CD4-positive, alpha-beta T cell treated with Interleukin-2 at 100 ng/mL for 4 hours (primary cell): ENCODE data around the gene GPR78.

Experiments used
- DNase-seq: peaks from one replicate; pipeline ENCODE4 v3.0.0-alpha.2; 2020; ENCODE audit warnings: low spot score

The GPR78 gene

DNA sequence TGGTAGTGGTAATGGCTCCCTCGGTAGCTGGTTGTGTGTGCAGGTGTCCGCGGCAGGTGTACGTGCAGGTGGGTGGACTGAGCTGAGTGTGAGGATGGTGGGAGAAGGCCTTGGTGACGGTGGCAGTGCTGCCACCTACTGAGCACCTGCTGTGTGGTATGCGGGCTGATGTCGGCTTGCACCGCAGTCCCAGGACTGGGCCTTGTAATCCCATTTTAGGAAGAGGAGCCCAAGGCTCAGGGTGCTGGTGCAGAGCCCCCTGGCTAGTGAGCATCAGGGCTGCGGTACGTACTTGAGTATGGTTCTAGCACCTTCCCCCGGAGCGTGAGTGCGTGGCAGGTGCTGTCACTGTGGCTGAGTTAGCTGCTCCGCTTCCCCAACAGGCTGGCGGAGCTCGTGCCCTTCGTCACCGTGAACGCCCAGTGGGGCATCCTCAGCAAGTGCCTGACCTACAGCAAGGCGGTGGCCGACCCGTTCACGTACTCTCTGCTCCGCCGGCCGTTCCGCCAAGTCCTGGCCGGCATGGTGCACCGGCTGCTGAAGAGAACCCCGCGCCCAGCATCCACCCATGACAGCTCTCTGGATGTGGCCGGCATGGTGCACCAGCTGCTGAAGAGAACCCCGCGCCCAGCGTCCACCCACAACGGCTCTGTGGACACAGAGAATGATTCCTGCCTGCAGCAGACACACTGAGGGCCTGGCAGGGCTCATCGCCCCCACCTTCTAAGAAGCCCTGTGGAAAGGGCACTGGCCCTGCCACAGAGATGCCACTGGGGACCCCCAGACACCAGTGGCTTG, 6.7 kb downstream of the GPR78 start:
- no peak for DNase-seq

DNA sequence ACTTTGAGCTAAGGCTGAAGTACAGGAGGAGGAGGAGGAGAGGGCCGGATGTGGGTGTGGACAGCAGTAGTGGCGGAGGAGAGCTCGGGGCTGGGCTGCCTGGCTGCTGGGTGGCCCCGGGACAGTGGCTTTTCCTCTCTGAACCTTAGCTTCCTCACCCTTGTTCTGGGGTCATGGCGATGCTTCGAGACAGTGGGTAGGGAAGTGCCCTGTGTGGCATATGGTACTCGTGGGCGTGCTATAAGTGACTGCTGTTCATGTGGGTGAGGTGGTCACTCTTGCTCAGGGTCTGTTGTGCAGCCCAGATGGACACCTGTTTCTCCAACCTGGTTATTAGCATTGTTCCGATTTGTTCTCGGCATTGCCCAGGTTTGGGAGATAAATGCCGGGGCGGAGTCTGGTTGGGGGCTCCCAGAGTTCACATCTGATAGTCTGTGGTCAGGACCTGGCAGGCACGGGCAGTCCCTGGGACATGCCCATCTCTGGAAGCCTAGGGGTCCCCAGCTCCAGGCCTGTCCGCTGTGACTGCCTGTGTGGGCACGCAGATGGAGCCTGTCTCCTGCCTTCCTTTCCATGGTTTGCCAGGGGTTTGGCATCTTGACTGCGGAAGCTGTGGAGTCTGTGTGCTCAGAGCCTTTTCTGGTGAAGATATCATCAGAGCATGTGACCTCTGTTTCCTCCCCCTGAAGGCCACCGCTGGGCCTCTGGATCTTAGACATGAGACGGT, 7.4 kb downstream of the GPR78 start:
- DNase-seq: no peak

DNA sequence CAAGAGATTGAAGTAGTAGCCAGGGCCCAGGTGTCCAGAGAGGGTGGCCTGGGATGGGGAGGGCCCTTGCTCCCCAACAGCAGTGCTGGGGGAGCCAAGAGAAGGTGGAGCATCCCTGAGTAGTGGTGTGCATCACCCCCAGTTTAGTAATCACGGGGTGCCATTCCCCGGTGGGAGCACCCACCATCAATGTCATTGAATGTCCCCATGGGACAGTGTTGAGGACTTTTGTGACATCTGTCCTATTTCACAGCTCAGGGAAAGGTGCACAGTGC, 7.9 kb downstream of the GPR78 start:
- no peak for DNase-seq

DNA sequence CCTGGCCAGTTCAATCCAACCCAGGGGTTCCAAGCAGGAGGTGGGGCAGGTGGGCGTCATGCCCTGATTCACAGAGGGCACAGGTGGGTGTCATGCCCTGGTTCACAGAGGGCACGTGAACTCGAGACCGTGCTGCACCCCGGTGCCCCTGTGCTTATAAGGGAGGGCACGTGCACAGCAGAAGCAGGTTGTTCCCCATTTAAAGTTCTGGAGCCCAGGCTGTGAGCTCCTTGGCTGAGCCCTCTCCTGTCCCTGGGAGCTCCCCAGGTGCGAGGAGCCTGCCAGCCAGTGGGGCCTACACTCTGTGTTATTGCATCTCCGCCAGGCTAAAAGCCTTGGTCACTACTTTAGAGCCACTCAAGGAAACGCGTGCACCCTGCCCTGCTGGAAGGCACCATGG, 9.1 kb downstream of the GPR78 start:
- no peak for DNase-seq

DNA sequence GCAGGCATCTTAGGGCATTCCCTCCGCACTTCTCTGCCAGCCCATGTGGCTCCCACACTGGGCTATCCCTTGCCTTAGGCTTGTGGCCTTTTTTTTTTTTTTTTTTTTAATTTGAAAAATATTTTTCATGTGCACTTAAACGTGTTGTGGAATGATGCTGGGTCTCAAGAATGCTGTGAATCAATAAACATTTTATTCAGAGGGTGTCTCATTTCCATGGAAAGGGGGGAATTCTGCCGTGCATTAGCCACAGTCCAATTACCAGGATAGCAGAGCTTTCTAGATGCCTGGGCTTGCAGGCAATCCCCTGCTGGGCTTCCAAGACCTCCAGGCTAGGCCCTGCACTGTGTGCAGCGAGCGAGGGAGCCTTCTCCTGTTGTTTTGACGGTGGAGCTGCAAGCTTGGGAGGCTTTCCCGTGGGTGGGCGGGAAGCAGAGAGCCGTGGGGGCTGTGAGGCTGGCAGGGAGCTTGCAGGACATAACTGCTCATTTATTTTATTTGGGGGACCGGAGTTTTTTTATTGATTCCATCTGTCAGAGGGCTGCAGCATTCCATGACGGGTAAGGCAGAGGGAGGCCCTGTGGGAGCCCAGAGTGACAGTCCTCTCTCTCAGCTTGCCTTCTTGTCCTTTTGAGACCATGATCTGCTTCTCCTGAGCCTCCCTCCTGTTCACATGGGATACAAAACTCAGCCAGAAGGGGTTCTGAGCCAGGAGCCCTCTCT, 9.8 kb downstream of the GPR78 start:
- DNase-seq: no peak

DNA sequence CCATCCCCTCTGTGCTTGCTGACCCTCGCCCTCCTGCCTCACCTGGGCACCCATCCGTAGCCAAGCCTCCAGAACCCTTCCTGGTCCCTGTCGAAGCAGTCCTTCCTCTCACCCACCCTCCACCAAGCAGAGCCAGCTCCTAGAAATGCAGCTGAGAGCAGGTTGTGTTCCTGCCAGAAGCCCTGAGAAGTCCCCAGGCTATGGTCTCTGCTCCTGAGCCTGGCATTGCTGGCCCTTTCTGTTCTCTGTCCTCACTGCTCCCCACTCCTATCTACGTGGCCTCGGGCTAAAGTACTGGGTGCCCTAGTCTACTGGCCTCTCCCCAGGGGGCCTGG, 10.3 kb downstream of the GPR78 start:
- DNase-seq: no peak

DNA sequence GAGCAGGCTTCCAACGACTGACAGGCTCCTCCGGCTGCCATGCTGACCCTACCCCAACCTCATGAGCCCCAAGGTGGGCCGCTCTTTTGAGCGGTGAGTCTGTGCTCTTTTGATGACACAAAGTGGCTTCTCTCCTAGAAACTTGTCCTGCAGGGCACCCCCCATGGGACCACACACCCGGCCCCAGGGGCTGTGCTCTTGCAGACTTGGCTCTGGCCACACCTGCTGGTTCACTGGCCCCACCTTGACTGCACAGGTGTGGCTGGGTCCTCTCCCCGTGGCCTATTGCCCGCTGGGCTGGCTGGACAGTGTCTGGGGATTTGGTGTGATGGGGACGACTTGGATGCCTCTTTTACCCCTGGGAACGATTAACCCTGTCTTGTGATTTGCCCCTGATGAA, 10.9 kb downstream of the GPR78 start:
- no peak for DNase-seq

DNA sequence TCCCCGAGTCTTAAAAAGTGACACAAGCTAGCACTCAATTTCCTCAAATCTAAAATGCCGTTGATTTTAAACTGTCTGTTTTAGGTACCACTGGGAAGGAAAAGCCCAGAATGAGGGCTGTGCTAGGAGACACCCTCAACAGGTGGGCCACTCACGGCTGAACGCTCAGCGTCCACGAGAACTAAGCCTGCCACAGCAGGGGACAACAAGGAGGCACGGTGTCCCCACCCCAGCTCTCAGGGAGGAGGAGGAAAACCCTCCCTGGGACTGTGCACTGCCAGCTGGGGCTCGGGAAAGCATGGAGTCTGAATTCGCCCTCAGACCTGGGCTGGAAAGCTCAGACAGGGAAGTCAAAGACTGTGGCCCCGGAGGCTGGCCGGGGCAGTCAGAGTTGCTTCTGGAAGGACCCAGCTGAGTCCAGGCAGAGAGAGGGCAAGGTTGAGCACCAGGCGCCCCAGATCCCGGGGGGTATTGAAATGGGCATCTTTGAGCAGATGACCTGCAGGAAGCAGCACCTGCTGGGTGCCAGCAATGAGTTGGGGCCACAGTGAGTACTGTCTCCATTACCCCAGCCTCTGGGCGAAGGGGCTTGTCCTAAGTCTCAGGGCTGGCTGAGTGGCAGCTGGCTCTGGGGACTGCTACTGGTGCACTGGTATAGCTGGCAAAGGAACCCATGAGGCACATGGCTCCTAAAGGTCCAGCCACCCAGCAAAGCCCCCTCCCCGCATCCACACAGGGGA, 11.6 kb downstream of the GPR78 start:
- no peak for DNase-seq

DNA sequence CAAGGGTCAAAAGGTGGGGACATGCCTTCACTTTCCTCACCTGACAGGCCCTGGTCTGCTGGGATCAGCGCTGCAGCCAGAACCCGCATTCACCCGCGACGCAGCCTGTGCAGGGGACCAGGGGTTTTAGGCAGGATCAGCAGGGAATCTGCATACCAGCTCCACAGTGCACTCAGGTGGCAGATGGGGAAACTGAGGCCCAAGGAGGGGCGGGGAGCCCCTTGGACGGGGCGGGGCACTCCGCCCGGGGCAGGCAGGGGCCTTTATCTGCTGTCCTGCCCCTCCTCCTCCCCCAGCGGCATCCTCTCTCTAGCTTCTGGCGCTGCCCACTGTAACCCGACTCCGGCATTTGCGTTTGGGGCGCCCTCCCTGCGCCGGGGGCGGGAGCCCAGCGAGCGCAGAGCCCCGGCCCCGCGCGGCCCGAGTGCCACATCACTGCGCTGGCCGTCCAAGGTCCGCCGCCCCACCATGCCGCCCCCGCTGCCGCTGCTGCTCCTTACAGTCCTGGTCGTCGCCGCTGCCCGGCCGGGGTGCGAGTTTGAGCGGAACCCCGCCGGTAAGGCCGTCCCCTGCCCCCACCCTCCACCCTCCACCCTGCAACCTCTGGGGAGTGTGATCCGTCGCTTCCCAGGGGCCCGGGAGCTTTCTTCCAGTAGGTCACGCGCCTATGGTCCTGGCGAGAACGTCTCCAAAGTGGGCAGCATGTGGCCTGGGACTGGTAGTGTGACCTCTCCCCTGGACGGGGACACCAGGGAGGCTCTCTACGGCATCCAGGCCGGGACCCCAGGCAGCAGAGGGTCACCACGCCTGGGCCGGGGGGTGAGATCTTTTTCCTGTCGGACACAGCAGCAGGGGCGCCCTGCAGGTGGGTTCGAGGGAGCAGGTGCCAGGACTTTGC, 12.4 kb downstream of the GPR78 start, which contains the start of gene CPZ:
CPZ (plus strand) TSS at position 400 of the 898 bp plus-strand sequence; CDS start at position 469, 69 bp downstream.
- DNase-seq: no peak

DNA sequence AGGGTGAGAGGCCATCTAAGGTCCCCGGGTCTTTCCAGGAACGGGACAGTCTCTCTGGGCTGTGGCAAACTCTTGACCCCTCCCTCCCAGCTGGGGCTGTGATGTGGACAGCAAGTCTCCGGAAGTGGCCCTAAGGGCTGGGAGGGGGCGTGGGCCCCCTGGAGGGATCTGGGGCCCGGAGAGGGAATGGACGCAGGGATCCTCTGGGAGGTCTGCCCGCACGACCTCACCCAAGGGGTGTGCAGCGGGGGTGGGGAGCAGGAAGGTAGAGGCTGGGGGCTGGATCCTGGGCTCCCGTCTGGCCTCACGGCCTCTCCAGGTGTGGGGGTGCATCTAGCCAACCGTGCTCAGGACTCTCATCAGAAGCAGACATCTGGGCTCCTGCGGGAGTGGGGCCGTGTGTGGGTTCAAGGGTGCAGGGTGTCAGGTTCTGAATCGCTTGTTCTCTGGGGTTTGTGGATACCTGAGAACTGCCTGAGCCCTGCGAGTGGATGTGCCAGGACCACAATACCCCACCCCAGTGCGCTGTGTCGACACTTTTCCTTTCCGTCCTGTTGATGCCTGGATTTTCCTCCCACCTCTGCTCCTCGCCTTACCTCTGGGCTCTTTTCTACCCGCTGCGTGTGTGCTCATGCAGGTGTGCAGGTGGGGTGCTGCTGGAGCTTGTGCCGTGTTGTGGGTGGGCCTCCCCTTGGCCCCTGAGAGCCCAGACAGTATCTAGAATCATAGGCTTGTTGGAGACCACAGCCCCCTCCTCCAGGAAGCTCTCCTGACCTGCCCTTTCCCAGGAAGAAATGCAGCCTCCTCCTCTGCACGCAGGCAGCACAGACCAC, 13.3 kb downstream of the GPR78 start:
- DNase-seq: no peak

DNA sequence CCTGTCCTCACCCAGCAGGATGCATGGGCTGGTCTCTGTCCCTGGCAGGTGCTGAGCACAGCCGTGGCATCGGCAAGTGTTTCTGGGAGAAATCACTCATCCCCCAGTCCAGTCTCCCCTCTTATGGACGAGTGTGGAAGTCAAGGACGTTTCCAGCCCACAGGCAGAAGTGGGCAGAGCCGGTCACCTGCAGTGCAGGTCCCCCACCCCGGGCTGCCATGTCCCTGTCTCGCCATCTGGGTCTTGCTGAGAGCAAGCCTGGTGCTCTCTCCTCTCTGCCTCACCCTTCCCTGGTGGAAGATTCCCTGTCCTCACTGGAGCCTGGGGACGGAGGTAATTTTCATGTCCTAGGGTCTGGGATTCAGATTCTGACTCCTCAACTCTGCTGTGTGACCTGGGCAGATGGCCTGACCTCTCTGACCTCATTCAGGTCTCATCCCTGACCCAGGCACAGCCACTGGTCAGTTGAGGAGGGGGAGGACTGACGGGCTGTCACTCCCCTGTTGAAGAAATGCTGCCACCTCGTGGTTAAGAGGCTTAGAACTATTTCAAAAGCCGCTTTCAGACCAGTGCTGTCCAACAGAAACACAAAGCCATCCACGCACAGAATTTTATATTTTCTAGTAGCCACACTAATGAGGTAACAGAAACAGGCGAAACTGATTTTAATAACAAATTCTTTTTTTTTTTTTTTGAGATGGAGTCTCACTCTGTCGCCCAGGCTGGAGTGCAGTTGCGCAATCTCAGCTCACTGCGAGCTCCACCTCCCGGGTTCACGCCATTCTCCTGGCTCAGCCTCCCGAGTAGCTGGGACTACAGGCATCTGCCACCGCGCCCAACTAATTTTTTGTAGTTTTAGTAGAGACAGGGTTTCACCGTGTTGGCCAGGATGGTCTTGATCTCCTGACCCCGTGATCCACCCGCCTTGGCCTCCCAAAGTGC, 14.2 kb downstream of the GPR78 start:
- no peak for DNase-seq

DNA sequence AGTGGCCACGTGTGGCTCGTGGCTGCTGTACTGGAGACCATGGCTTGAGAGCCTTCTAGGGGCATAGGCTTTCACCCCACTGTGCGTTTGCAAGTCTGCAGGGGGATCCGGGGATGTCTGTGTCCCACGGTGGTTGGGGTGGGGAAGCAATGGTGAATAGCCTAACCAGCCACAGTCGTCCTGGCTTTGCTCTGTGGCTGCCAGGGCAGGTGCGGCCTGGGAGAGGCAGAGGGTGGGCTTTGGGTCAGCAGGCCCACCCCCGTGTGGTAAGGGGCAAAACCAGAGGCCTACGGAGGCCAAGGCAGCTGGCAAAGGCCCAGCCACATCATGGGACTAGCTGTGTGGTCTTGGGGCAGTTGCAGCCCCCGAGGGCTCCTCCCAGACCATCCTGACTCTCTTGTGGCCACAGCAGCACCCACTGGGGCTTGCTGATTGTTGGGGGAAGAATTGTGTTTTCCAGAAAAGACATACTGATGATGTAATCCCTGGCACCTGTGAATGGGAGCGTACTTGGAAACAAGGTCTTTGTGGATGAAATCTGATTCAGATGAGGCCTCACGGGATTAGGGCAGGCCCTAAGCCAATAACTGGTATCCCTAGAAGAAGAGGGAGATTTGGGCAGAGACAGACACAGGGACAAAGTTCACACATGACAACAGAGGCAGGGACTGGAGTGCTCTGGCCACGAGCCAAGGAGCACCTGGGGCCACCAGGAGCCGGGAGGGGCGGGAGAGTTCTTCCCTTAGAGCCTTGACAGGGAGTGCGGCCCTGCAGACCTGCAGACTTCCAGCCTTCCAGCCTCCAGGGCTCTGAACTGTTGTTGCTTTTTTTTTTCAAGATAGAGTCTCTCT, 15.3 kb downstream of the GPR78 start:
- DNase-seq: no peak

DNA sequence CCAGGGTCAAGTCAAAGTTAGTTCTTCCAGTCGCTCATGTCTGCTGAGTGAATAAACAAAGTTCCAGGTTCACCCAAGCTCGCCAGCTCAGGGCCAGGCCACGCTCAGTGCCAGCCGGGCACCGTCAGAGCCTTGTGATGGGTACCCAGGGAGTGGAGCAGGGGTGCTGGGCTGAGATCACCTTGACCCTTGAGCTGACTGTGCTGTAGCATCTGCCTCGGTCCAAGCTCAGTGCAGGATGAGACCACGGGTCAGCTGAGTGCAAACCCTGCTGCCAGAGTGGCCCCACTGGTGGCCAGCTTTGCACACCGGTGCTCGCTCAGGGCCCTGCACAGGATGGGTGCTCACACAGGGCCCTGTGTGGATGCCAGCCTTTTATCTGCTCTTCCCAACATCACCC, 16.7 kb downstream of the GPR78 start:
- no peak for DNase-seq

DNA sequence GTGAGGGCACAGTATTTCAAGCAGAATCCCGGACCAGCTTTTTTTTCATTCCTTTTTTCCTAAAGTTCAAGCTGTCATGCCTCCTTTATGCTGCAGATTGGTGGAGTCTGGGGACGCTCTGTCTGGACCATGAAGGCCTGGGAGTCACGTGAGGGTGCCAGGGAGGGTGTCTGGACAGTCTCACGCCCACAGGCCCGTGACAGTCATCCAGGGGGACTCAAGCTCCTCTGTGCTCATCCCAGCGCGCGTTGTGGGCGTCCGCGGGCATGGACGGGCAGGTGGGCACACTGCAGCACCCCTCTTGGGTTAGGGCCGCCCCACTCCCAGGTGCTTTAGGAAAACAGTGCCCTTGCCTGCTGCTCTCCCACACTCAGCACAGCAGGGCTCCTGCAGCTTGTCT, 17.1 kb downstream of the GPR78 start:
- DNase-seq: no peak

DNA sequence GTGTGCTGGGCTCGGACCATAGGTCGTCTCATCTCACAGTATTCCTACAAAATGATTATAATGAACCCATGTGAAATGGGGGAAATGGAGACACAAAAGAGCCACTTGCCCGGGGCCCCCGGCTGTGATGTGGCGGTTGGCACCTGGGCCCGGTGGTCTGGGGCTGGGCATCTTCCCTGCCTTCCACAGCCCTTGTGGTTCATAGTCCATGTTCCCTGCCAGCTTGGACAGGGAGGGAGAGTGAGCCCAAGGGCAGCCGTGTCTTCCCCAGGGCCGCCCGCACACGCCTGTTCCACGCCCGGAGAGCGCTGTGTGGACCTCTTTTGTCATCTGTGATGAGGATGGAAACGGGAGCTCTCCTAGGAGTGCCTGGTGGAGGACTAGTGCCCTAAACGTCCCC, 17.6 kb downstream of the GPR78 start:
- no peak for DNase-seq

DNA sequence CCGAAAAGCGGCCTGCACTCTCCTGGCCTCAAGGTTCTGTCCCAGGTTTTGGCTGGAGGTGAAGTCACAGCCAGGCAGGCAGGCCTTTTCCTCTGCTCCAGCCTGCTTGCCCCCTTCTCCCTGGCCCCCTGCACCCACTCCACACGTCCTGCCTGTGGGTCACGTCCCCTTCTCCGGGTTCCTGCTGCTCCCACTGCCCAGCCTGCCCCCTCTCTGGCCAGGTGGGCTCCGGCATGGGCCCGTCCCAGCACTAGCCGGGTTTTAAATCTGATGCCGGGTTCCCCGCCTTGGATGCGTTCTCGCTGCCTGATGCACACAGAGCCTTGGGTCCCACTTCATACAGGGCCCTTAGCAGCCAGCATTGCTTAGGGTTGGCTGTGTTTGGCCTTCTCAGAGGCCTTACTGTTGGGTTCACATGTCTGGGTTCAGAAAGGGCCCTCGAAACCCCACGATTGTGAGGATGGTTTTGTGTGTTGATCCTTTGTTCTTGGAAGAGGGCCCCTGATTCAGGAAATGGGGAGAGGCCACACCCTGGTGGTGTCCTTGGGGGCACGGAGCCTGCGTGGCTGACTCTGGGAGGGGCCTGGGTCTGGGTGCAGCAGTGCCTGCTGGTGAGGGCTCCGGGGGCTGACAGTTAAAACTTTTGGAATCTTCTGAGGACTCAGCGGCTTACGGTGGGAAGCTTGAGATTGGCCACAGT, 18.3 kb downstream of the GPR78 start:
- DNase-seq: no peak

DNA sequence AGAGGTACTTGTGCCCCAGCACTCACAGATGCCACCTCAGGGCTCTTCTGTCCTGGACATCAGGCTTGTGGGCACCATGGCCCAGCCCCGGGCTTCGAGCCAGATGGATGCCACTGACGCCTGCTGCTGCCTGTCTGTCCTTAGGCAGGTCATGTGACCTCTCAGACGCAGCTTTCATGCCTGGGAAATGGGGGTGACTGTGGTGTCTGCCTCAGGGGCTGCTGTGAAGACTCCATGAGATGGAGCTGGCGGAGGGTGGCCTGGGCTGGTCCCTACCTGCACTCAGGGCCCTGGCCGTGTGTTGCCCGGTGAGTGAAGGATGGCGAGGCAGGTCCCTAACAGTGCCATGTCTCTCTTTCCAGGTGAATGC, 18.9 kb downstream of the GPR78 start:
- no peak for DNase-seq

DNA sequence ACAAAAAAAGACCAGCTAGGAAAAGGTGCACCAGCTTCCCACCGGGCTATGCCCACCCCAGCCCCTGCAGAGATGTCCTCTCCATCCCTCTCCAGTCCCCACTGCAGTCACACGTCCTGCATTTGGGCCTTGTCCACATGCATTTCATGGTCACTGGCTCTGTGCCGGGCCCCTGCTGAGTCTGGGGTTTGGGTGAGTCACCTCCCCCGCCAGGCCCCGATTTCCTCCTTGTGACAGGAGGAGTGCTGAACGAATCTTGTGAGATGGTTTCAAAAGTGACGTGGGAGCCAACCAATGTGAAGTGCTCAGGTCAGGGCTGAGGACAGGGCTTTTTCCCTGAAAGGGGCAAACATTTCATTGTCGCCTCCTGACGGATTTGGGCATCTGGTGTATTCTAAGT, 19.5 kb downstream of the GPR78 start:
- no peak for DNase-seq
